HG03045 (cell line): ENCODE measurements around the gene LCTL.

Experiments used
- ATAC-seq: cut with Tn5 transposase; IDR thresholded peaks from one replicate; pipeline ENCODE4 v1.9.1; 2021; ENCODE audit warnings: mild to moderate bottlenecking, moderate library complexity; ENCODE audit not compliant: unreplicated experiment

The LCTL gene

DNA sequence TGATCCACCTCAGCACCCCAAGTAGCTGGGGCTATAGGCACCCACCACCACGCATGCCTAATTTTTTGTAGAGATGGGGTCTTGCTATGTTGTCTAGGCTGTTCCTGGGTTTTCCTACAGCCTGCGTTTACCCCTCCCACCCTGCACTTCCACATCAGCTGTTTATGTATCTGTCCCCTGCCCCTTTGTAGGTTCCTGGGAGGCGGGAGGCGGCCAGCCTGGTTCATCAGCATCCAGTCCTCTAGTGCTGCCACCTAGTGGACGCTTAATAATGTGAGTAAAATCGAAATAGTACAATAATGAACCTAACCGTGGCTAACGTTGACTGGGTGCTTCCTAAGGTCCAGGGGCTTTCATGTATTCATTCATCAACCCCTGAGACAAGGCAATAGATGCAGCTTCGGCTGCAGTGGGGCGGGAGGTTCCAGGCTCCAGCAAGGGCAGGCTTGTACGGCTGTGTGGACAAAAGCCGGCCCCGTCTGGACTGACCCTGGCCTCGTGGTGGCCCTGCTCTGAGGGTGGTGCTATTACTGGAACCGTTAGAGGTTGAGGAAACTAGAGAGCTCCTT lies 1.2 kb upstream of the LCTL start:
- no peak for ATAC-seq

DNA sequence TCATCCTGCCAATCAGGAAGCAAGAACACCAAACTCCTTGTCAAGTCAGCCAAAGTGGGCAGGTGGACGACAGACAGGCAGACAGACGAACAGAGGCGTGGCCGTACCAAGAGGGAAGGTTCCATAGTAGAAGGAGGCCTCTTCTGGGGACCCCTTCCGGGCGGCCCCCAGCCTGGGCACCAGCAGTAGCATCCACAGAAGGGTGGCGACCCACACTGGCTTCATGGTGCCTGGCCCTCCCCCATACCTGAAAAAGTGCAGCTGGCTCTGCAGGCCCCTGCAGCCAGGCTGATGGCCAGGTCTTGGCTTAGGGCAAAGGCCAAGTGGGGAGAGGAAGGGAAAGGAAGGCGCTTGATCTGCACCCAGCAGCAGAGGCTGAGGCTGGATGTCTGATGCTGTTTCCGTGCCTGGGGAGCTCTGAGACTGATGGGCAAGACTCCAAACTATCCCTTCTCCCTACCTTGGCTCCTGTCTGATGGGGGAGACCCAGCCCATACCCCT lies 607 bp downstream of the LCTL start:
- ATAC-seq: no peak

DNA sequence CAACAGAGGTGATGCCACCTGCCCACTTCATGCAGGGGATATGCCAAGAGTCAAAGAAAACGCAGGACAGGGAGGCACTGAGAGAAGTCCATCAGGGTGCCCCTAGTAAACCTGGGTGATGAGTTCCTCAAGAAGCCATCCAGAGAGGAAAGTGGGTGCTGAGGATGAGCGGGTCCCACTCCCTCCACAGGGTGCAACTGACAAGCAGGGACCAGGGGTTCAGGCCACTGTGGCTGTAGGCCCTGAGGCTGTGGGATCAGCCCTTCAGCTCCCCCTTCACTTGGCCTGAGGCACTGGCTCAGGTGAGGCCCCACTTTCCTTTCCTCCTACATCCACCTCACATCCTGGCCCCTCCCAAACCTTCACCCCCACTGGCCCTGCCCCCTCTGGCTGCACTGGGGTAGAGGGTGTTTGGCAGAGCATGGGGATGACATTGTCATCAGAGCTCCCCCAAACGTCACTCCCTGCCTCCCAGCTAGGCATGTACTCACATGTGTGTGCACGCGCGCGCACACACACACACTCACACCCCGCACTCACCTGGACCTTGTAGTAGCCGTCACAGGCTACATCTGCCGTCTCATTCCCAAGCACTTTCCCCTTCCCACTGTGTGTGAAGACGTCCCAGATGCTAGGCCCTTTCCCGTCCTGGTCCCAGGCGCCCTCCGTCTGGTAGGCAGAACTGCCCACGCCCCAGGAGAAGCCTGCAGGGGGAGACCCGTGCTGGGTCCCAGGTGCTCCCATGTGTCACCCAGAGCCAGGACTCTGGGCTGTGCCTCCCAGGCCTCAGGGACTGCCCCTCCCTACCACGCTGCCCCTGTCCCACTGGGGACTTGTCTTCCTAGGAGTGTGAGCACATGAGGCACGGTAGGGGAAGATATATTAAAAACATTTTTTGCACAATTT lies 1.4 kb downstream of the LCTL start:
- ATAC-seq: no peak

DNA sequence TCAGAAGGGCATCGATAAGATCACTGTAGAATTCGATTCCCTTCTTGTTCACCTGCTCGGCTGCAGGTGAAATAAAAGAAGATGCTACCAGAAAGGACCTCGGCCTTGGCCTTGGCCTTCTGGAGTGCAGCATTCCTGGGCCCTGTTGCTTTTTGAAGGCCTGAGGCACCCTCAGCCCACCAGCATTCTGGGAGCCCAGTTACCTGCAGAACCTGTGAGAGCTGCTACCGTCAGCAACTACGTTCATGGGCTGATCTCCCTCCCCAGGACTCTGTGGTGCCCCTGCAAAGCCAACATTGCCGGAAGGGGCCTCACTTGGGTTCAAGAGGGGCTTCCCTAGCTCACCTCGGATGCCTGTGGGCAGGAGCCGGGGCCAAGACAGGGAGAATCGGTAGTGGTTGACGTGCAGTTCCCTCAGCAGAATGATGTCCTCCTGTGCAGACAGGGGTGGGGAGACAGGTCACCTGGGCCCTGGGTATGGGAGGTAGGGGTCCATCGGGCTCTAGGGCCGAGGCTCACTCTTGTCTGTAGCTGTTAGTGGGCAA lies 2.2 kb downstream of the LCTL start:
- ATAC-seq: no peak

DNA sequence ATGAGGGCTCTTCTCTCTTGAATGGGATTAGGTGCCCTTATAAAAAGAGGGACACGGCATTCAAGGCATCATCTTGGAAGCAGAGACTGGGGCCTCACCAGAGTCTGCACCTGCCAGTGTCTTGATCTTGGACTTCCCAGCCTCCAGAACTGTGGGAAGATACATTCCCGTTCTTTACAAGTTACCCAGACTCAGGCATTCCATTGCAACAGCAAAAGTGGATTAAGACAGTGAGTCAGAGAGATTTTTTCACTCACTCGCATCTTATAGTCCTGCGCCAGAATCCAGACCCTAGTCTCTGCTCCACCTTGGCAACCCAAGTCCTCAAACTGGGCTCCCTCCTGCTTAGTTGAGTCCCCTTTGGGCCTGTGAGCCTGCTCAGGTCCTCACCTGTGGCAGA lies 2.7 kb downstream of the LCTL start:
- ATAC-seq: no peak

DNA sequence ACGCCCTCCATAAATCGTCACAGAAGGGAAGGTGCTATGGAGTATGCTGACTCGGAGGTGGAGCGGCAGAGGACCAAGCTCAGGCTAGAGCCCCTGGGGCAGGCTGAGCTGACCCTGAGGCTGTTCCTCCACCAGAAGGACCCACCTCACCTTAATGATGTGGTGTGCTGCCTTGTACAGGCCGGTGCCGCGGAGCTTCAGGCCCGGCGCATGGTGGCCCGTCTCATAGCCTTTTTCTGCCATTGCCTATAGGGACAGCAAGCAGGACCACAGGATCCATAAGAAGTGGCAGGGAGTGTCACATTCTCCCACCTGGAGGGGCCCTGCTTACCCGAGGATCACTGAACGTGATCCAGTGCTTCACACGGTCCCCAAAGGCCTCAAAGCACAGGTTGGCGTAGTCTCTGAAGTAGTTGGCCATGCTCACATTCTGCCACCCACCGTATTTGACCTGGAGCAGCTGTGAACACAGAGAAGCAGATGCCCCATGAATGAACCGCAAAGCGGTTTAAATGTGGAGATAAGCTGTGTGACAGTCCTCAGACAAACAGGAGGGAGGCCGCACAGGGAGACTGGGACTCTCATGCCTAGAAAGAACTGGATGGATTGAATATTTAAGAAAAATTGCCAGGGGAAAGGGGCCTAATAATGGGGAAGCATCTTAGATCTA lies 4.8 kb downstream of the LCTL start:
- no peak for ATAC-seq

- ATAC-seq: no peak
Observed at GRCh38 chr15:66558271-66558670, 7.5 kb downstream of the LCTL start.

- ATAC-seq: no peak
Observed at GRCh38 chr15:66555685-66556084, 10.1 kb downstream of the LCTL start.

GRCh38 chr15:66545255-66545654 lies 20.5 kb downstream of the LCTL start:
- ATAC-seq: no peak

GRCh38 chr15:66542896-66543295 lies 22.9 kb downstream of the LCTL start:
- ATAC-seq: no peak

DNA sequence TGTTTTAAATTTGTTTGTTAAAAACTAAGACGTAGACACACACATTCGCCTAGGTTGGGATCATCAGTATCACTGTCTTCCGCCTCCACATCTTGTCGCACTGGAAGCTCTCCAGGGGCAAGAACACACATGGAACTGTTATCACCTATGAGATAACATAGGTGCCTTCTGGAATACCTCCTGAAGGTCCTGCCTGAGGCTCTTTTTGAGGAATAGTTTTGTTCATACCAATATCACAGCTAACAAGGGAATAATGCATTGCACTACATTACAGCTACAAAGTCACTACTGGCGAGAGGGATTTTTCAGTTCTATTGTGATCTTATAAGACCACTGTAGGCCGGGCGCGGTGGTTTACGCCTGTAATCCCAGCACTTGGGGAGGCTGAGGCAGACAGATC lies 30.7 kb downstream of the LCTL start:
- no peak for ATAC-seq

- ATAC-seq: no peak
Observed at GRCh38 chr15:66524838-66525237, 41.0 kb downstream of the LCTL start.

DNA sequence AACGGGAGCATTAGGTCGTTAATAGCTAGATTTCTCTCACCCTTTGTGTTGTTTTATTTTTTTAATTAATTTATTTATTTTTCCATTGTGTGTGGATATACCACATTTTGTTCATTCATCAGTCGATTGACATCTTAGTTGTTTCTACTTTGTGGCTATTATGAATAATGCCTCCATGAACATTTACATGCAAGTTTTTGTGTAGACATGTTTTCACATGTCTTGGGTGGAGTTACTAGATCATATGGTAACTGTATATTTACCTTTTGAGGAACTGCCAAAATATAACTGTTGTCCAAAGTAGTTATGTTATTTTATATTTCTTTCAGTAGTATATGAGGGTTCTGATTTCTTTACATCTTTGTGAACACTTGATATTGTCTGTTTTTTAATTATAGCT lies 41.9 kb downstream of the LCTL start:
- ATAC-seq: no peak

DNA sequence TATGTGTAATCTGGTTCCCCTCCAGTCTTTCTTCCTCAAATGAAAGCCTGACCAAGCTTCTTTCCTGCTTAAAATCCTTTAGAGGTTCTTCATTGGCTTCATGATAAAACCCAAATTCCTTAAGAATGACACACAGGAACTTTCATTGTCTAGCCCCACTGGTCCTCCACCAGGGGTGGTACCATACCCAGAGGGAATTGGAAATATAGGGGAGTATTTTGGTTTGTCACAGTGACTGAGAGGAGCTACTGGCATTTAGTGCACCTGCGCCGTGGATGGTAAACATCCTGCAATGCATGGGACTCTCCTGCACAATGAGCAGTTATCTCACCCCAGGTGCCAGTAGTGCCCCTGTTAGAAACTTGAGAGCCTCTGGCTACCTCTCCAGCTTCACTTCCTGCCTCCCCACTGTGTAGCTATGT lies 49.9 kb downstream of the LCTL start:
- ATAC-seq: no peak

GRCh38 chr15:66514586-66514985 lies 51.2 kb downstream of the LCTL start:
- no peak for ATAC-seq

GRCh38 chr15:66508293-66508883 lies 57.4 kb downstream of the LCTL start:
- ATAC-seq: no peak

DNA sequence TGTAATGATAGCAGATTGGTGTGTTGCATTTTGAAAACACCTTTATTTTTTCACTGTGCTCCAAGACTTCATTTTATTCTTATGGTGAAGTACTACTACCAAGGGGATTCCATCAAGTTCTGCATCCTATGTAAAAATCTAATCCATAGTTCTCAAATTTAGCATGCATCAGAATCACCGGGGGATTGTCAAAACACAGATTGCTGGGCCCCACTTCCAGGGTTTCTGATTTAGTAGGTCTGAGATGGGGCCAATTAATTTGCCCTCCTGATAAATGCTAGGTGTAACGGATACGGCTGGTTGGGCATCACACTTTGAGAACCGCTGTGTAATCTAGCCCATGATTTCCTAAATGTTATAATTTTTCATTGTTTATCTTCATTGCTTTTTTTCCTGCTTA lies 60.0 kb downstream of the LCTL start:
- no peak for ATAC-seq

DNA sequence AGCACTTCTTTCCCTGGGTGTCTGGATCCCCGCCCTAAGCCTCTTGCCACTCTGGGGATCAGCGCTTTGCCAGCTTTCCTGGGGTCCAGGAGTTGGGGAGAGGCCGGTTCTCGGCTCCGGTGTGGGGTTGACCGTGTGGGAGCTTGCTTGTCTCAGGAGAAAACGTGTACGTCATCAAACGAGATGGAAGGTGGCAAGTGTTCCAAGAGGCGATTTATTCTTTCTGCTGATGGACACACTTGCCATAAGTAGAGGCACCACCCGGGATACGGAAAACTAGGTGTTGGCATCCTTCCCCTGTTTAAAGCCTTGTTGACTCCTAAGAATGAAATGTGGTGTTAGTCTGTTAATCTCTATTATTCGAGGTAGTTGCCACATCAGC lies 60.4 kb downstream of the LCTL start:
- ATAC-seq: peak; percentile 34

DNA sequence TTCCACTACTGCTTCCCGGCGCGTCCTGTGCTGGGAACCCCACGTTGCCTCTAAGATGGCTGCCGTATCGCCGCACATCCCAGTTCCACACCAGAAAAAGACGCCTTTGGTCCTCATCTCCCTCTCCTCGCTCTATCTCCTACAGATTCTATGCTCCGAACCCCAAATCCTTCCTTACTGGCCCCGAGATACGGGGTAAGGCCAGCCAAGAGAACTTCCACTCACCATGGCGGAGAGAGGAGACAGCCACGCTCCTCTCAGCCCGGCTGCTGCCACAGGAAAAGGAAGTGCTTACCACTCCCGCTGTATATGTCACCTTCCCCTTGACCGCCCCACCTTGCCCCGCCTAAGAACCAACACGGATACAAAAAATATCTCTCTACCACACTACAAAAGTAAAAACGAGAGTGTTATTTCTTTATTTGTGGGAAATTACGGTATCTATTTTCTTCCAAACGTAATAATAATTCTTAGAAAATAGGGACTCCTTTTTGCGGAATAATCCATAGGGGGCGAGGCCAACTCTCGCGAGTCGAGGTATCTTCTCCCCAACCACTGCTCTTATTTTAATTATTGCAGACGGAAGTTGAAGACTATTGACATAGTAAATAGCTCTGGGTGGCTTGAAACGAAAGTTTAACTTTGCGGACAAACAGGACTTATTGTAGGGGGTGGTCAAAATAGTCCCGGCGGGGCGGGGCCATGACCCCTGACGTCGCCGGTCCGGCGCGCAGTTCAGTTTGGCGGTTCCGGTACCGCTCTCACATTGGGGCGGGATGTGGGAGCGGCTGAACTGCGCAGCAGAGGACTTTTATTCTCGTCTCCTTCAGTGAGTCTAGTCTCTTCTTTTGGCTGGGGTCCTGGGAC lies 61.0 kb downstream of the LCTL start, which contains the start of the genes RPL4 and ZWILCH:
RPL4 (minus strand) TSS at position 293 of the 867 bp plus-strand sequence; CDS start at position 228, 65 bp downstream.
ZWILCH (plus strand) TSS at position 764 of the 867 bp plus-strand sequence; CDS start at position 777, 13 bp downstream.
- peak; percentile 80 for ATAC-seq
